GM19397 (cell line): ENCODE data around the gene TFDP1.
"Not testable (repeated sequence)": the region's sequence is repeated elsewhere in the genome, so short reads cannot be mapped to it uniquely, and the experiment has no call there.

Experiments
- ATAC-seq: cut with Tn5 transposase; IDR thresholded peaks from one replicate; pipeline ENCODE4 v1.9.1; 2021; ENCODE audit warnings: mild to moderate bottlenecking, moderate library complexity; ENCODE audit not compliant: unreplicated experiment

The TFDP1 gene

GRCh38 chr13:113550453-113550852, 34.1 kb upstream of the TFDP1 start:
- no peak for ATAC-seq

- ATAC-seq = no peak
Measured at GRCh38 chr13:113551081-113552000, 33.2 kb upstream of the TFDP1 start.

- ATAC-seq = no peak
Measured at GRCh38 chr13:113552079-113552478, 32.5 kb upstream of the TFDP1 start.

GRCh38 chr13:113552786-113553434, 31.6 kb upstream of the TFDP1 start:
- ATAC-seq = no peak

GRCh38 chr13:113553511-113554332, 30.8 kb upstream of the TFDP1 start:
- no peak for ATAC-seq

GRCh38 chr13:113554333-113554700, 30.2 kb upstream of the TFDP1 start:
- no peak for ATAC-seq

- no peak for ATAC-seq
Measured at GRCh38 chr13:113555141-113555540, 29.4 kb upstream of the TFDP1 start.

GRCh38 chr13:113557013-113557412, 27.5 kb upstream of the TFDP1 start:
- no peak for ATAC-seq

GRCh38 chr13:113558461-113558860, 26.1 kb upstream of the TFDP1 start:
- ATAC-seq = no peak

- no peak for ATAC-seq
Measured at GRCh38 chr13:113559061-113559460, 25.5 kb upstream of the TFDP1 start.

- ATAC-seq = no peak
Measured at GRCh38 chr13:113559901-113560644, 24.5 kb upstream of the TFDP1 start.

- ATAC-seq = no peak
Measured at GRCh38 chr13:113560645-113561416, 23.7 kb upstream of the TFDP1 start.

GRCh38 chr13:113561417-113562084, 23.0 kb upstream of the TFDP1 start:
- ATAC-seq = no peak

GRCh38 chr13:113562085-113562749, 22.3 kb upstream of the TFDP1 start:
- no peak for ATAC-seq

GRCh38 chr13:113562844-113563243, 21.7 kb upstream of the TFDP1 start:
- no peak for ATAC-seq

GRCh38 chr13:113563511-113563910, 21.0 kb upstream of the TFDP1 start:
- not testable (repeated sequence) for ATAC-seq

- no peak for ATAC-seq
Measured at GRCh38 chr13:113564331-113565023, 20.1 kb upstream of the TFDP1 start.

- no peak for ATAC-seq
Measured at GRCh38 chr13:113565526-113566226, 18.9 kb upstream of the TFDP1 start.
